Measurements from ENCODE around the gene ITGB1BP2. TPM values are rescaled to one million over a fixed set of nuclear protein-coding genes. Genes with fewer than 3 reads are reported as not detected.

Gene ITGB1BP2
- total and polyA plus RNA-seq, 2 of the 13 experiments (the other 11 are each of a cell fraction or from before 2014, with no cell fraction given), result 0.90 to 2.2 TPM

GRCh38 chrX:71283403-71284143, 18.0 kb upstream of the ITGB1BP2 start, which contains the start of gene NONO (continued):
- TF ChIP-seq ATF4 (CRISPR knock-in tag; IDR thresholded peaks at IDR 0.05) (no peak), TARDBP (CRISPR knock-in tag; IDR thresholded peaks at IDR 0.05) (no peak), NR2F6 (IDR thresholded peaks at IDR 0.05) (no peak), NR2F6 (CRISPR knock-in tag; IDR thresholded peaks at IDR 0.05) (no peak), ZNF691 (CRISPR knock-in tag; IDR thresholded peaks at IDR 0.05; ENCODE audit: borderline replicate concordance, low read depth) (no peak), MAFG (CRISPR knock-in tag; IDR thresholded peaks at IDR 0.05) (no peak), TEAD3 (CRISPR knock-in tag; optimal IDR thresholded peaks at IDR 0.05; ENCODE audit: borderline replicate concordance) (no peak), TERF1 (CRISPR knock-in tag; IDR thresholded peaks at IDR 0.05) (no peak), IKZF5 (CRISPR knock-in tag; IDR thresholded peaks at IDR 0.05) (no peak), CBX2 (IDR thresholded peaks at IDR 0.05; ENCODE audit: low read depth, low read length) (no peak), CBX2 (CRISPR knock-in tag; IDR thresholded peaks at IDR 0.05; ENCODE audit: low read depth) (no peak), MAFK (conservative IDR thresholded peaks at IDR 0.05 in 1 of 2, IDR thresholded peaks at IDR 0.05 in 1 of 2; ENCODE audit: low read length in 2 of 2) (no peak), ZNF609 (CRISPR knock-in tag; IDR thresholded peaks at IDR 0.05; ENCODE audit: borderline replicate concordance) (no peak), ZNF678 (CRISPR knock-in tag; IDR thresholded peaks at IDR 0.05) (no peak), MAF1 (CRISPR knock-in tag; IDR thresholded peaks at IDR 0.05; ENCODE audit: borderline replicate concordance) (no peak), SCMH1 (CRISPR knock-in tag; IDR thresholded peaks at IDR 0.05; ENCODE audit: borderline replicate concordance) (no peak), ZNF383 (CRISPR knock-in tag; IDR thresholded peaks at IDR 0.05; ENCODE audit: borderline replicate concordance) (no peak), ZNF839 (CRISPR knock-in tag; IDR thresholded peaks at IDR 0.05; ENCODE audit: borderline replicate concordance) (no peak), ZNF432 (CRISPR knock-in tag; IDR thresholded peaks at IDR 0.05; ENCODE audit: borderline replicate concordance) (no peak)
